ENCODE data around the gene F2R.

DNA sequence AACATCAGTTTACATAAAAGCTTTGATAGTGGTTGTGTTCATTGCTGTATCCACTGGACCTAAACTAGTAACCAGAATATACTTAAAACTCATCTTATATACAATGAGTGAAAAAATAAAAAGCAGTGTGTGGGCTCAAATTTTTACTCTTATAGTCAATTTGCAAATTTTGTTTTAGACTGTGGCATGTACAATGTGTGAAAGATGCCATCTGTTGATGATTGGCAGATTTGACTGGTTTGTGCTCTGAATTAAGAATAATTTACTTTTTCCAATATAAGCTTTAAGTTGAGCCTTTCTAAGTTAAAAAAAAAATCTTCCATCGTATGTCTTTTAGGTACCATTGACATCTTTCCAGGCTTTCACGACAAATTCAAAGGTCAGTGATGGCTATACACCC, 60.5 kb downstream of the F2R start:
- TF ChIP-seq CTCF (IDR thresholded peaks at IDR 0.05 in 8 of 11, conservative IDR thresholded peaks at IDR 0.05 in 3 of 11) (no peak), POLR2AphosphoS5 (IDR thresholded peaks at IDR 0.05) (no peak)
